Measurements from ENCODE around the gene CTH. TPM values are rescaled to one million over a fixed set of nuclear protein-coding genes. Genes with fewer than 3 reads are reported as not detected.
"Not testable (repeated sequence)": the region's sequence is repeated elsewhere in the genome, so short reads cannot be mapped to it uniquely, and the experiment has no call there.

The CTH gene
- polyA plus RNA-seq, 3 donors: 5.5 to 8.6 (median 6.8) TPM

DNA sequence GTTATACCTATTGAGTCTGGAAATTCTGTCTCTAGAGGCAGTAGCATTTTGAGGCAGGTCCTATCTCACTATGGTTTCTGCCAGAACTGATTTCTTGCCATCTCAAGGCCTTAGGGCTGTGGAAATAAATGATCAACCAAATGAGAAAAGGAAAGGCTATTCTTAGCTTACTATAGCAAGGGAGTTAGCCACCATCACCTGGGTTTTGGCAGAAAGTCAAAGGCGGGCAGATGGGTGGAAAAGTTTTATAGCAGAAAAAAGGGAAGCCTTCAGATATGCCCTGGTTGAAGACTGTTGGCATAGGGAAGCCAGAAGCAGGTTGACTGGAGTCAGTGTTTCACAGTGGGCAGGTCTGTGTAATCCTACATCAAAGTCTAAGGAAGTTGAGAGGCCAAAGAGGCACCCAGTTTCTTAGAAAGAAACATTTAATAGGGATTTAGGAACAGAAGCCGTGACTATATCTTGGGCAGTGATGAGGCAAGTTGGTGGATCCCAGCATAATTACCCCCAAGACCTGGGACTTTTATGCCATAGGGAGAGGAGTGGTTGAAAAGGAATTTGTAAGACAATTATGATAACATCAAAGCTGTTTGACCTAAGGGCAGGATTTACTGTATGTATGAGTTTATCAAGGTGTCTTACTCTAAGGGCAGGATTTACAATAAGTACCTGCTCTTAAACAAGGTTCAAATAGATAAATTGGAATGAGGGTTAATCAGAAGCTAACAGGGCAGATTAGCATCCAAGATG, 29.7 kb downstream of the CTH start:
- 69 to 92% (median 91%) methylated on average over 2 of the region's 2 CpGs for WGBS, 3 donors
- no peak overlapping the region for H3K27ac ChIP-seq (ENCODE audit: low read depth, low read length)

DNA sequence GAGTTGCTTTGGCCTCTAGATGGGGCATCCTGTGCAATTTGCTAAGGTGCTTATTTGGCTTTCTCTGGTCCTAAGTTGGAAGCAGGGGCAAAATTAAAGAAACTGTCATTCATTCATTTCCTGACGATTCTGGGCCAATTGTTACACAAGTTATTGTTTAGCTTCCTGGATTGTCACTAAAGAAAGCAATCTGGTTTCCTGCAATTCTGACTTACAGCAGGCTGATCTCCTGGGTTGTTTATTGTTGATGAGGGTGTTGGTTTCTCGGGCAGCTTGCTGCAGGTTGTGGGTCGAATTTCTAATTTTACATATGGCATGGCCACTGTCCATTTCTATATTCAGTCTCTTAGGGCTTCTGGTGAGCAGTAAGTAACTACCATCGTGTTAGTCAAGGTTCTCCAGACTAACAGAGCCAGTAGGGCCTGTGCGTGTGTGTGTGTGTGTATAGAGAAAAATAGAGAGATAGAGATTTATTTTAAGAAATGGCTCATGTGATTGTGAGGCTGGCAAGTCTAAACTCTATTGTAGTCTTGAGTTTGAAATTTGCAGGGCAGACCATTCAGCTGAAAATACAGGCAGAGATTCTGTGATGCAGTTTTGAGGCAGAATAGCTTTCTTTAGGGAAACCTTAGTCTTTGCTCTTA, 30.4 kb downstream of the CTH start:
- 61 to 76% (median 64%) methylated on average over 5 of the region's 5 CpGs for WGBS, 3 donors

DNA sequence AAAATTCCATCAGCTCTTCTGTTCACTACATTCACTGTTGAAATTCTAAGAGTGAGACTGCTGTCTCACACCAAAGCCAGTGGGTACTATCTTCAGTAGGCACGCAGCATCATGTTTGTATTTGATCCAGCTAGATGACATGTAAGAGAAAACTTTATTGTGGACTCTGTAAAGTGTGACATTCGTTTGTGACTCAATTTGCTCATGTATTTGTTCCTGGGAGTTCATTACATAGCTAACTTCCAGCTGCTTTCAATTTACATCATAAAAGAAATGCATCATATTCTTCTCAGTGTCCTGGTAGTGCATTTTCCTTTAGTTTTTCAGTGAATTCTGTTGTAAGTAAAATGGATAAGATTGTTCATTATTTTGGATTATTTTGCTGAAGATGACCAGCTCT, 31.4 kb downstream of the CTH start:
- no peak overlapping the region for H3K27ac ChIP-seq (ENCODE audit: low read depth, low read length)
- WGBS, 3 donors: 68 to 86% (median 69%) methylated on average over 2 of the region's 2 CpGs

More for the DNA sequence above, 30.4 kb downstream of the CTH start:
- H3K27ac ChIP-seq (ENCODE audit: low read depth, low read length): no peak overlapping the region

DNA sequence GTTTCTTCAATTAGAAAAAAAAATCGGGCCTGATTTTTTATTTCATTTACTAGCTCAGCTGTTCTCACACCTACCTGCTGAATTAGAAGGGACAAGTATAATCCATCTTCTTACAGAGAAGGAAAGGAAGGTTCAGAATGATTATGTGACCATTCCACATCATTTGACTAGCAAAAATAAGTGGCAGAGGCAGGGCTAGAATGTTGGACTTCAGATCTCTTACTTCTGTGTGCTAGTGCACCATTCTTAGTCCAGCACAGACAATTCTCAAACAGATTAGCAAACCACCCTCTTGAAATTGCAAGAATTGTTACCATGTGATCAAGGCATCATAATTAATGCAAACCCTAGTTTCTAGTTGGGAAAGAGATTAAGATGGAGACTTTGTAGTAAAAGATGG, 32.7 kb downstream of the CTH start:
- 61 to 83% (median 73%) methylated on average over 1 of the region's 1 CpG for WGBS, 3 donors
- no peak overlapping the region for H3K27ac ChIP-seq (ENCODE audit: low read depth, low read length)

DNA sequence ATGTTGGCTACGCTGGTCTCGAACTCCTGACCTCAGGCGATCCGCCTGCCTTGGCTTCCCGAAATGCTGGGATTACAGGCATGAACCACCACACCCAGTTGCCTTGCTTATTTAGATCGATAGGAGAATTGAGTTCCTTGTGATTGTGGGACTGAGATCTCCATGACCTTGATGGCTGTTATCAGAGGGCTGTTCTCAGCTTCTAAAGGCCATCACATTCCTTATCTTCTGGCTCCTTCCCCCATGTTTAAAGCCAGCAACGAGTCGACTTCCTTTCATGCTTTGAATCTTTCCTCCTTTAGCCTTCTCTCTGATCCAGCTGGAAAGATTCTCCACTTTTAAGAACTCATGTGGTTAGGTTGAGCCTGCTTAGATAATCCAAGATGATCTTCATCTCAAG, 38.0 kb downstream of the CTH start:
- H3K27ac ChIP-seq (ENCODE audit: low read depth, low read length): no peak overlapping the region
- 74 to 90% (median 81%) methylated on average over 8 of the region's 8 CpGs for WGBS, 3 donors

DNA sequence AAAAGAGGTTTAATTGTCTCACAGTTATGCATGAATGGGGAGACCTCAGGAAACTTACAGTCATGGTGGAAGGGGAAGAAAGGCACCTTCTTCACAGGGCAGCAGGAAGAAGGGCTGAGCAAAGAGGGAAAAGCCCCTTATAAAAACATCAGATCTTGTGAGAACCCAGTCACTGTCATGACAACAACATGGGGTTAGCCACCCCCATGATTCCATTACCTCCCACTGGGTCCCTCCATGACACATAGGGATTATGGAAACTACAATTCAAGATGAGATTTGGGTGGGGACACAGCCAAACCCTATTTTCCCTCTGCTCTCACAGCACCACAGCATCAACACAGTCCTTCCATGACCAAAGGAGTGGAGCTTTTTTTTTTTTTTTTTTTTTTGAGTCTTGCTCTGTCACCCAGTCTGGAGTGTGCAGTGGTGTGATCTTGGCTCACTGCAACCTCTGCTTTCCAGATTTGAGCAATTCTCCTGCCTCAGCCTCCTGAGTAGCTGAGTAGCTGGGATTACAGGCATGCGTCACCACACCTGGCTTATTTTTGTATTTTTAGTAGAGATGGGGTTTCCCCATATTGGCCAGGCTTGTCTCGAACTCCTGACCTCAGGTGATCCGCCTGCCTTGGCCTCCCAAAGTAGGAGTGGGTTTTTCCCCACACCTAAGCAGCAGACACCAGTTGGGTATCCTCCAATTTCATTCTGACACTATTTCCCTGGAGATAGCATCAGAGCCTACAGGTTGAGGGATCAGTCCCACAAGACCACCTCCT, 41.3 kb downstream of the CTH start:
- not testable (repeated sequence) for H3K27ac ChIP-seq (ENCODE audit: low read depth, low read length)
- WGBS, 3 donors: 78 to 87% (median 86%) methylated on average over 3 of the region's 3 CpGs

DNA sequence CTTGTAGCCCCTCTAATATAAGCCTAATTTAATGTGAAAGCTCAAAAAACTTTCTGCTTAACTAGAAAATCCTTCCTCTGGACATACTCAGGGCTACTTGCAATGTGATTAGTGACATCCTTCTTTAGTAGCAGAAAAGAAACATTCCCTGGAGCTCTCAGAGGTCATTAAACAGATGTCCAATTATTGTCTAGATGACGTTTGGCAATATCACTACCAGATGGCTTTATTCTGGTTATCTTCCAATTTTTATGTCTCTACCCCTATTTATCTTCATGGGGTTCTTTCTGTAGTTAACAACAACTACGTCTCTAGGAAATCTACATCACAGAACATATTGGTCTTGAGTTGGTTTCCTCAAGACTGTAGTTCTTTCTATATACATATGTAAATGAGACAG, 44.2 kb downstream of the CTH start:
- no peak overlapping the region for H3K27ac ChIP-seq (ENCODE audit: low read depth, low read length)
- WGBS, 3 donors: 45 to 63% (median 58%) methylated on average over 2 of the region's 2 CpGs

DNA sequence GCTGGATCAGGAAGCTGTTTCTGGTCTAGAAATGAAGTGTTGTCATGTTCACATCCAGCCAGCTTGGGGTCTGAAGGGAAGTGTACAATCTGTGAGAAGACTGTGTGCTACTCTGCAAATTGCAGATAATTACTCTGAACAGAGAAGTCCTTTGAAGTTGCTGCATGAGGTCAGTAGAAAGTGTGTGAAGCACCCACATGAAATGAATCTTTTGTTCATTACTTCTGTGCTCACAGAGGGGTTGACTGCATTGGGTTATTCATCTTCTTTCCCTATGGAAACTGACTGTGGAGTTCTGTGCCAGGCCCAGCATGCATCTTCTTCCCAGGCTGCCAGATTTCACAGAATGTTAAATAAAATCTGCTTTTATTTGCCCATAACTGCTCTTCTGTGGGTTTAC, 47.1 kb downstream of the CTH start:
- no peak overlapping the region for H3K27ac ChIP-seq (ENCODE audit: low read depth, low read length)

DNA sequence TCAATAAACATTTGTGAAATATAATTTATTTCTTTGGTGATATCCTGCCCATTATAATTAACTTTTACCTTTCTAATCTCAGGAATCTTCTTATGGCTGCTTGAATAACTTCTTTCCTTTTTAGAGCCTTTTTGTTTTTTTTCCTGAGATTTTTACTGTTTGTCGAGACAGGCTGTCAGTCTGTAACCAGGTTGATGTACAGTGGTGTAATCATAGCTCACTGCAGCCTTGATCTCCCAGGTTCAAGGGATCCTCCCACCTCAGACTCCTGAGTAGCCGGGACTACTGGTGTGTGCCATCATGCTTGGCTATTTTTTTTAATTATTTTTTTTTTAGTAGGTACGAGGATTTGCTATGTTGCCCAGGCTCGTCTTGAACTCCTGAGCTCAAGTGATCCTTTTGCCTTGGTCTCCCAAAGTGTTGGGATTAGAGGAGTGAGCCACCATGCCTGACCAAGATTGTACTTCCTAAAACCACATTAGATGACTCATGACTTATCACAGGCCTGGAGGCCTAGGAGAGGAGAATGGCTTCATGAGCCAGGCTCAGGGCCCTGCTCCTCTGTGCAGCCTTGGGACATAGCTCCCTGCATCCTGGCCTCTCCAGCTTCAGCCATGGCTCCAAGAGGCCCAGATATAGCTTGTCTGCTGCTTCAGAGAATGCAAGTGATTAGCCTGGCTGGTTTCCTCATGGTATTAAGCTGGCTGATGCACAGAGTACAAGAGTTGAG, 48.6 kb downstream of the CTH start:
- 90 to 96% (median 95%) methylated on average over 4 of the region's 4 CpGs for WGBS, 3 donors
- H3K27ac ChIP-seq (ENCODE audit: low read depth, low read length): no peak overlapping the region

DNA sequence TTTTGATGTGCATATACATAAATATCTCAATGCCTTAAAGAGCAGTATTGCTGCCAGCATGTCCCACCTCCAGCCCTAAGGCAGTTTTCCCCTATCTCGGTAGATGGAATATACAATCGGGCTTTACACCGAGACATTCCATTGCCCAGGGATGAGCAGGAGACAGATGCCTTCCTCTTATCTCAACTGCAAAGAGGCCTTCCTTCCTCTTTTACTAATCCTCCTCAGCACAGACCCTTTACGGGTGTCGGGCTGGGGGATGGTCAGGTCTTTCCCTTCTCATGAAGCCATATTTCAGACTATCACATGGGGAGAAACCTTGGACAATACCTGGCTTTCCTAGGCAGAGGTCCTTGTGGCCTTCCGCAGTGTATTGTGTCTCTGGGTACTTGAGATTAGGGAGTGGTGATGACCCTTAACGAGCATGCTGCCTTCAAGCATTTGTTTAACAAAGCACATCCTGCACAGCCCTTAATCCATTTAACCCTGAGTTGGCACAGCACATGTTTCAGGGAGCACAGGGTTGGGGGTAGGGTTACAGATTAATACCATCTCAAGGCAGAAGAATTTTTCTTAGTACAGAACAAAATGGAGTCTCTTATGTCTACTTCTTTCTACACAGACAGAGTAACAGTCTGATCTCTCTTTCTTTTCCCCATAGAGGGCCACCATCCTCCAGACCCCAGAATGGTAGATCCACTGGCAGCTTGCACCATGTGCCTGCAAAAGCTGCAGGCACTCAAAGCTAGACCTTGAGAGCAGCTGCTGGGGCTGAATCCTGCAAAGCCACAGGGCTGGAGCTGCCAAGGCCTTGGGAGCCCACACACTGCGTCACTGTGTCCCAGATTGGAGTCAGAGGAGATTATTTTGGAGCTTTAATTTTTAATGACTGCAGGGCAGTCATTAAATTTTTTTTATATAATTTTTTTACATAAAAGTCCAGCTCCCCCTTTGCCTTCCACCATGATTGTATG, 50.0 kb downstream of the CTH start:
- not testable (repeated sequence) for H3K27ac ChIP-seq (ENCODE audit: low read depth, low read length)
- WGBS, 3 donors: 48 to 67% (median 56%) methylated on average over 8 of the region's 8 CpGs

DNA sequence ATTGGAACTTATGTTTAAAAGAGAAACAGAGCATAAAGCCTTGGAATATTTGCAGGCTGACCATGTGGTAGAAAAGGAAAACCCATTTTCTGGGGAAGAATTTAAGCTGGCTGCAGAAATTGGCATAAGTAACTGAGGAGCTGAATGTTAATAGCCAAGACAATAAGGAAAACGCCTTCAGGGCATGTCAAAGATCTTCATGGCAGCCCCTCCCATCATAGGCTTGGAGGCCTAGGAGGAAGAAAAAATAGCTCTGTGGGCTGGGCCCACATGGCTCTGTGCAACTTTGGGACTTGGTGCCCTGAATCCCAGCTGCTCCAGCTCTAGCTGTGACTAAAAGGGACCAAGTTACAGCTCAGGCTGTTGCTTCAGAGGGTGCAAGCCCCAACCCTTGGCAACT, 51.5 kb downstream of the CTH start:
- WGBS, 3 donors: 81 to 100% (median 88%) methylated on average over 1 of the region's 1 CpG
- no peak overlapping the region for H3K27ac ChIP-seq (ENCODE audit: low read depth, low read length)

DNA sequence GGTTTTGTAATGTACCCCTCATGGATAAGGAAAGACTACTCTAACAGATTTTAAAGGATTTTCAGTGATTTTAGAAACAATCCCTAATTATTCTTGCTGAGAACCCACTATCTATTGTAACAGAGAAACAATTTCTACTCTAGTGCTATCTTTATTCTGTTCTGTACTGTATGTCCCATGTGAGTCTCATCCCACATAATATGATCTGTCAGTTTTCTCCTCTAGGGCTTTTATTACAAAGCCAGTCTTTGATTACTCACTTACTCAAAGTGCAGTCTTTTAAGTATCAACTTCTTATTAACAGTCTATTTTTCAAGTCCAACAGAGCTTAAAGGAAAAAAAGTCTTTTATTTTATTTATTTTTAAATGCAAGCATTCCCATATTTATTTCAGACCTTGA, 54.8 kb downstream of the CTH start:
- no peak overlapping the region for H3K27ac ChIP-seq (ENCODE audit: low read depth, low read length)

DNA sequence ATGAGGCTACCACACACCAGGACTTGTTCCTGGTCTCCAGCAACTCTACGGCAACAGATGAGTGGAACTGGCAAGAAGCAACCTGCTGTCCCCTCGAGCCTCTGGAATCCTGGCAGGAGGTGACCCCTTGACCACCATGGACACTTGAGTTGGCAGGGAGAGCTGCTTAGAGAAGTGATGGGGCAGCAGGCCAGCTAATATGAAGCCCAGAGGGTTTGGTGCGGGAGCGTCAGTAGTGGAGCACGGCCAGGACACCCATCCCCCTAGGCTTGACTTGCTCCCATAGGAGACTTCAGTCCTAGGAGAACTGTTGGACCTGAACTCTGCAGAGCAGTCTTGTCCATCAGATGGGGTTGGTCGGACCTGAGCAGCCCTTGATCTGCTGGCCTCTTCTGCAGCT, 56.5 kb downstream of the CTH start:
- 59 to 78% (median 75%) methylated on average over 6 of the region's 6 CpGs for WGBS, 3 donors
- H3K27ac ChIP-seq (ENCODE audit: low read depth, low read length): no peak overlapping the region

DNA sequence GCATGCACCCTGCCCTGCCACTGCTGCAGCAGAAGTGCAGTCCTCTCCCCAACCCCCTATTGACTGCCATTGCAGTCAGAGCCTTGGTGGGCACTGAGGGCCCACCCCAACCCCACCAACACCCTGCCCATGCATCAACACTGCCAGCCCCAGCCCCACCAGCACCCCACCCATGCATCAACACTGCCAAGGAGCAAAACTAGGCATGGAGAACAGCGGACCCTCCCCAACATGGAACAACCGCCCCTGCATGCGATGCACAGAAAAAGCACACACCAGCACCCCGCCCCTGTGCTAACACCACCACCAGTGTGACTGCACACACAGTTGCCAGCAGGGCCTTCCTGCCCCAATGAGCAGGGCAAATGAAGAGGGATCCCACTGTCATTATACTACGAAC, 57.1 kb downstream of the CTH start:
- WGBS, 3 donors: 94 to 98% (median 96%) methylated on average over 5 of the region's 5 CpGs
- H3K27ac ChIP-seq (ENCODE audit: low read depth, low read length): no peak overlapping the region

DNA sequence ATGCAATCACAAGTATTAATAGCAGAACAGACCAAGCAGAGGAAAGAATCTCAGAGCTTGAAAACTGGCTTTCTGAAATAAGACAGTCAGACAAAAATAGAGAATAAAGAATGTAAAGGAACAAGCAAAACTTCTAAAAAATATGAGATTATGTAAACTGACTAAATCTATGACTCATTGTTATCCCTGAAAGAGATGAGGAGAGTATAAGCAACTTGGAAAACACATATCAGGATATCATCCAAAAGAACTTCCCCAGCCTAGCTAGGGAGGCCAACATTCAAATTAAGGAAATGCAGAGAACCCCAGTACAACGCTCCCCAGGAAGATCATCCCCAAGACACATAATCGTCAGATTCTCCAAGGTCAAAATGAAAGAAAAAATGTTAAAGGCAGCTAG, 58.1 kb downstream of the CTH start:
- H3K27ac ChIP-seq (ENCODE audit: low read depth, low read length): not testable (repeated sequence)
- 65 to 73% (median 70%) methylated on average over 2 of the region's 2 CpGs for WGBS, 3 donors

DNA sequence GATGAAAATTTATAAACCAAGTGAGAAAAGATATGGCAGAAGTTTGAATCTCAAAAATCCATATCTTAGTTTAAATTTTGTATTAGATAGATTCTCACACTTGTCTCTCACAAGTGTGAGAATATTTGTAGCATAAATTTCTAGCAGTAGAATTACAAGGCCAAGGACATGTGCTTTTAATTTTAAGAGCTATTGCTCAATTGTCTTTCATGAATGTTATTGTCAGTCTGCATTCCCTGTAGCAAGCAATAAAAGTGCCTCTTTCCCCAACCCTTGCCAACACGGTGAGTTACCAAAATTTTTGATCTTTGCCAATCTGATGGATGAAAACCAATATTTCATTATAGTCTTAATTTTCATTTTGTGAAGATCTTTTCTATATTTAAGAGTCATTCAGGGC, 64.0 kb downstream of the CTH start:
- WGBS, 3 donors: 66 to 89% (median 85%) methylated on average over 1 of the region's 1 CpG
- H3K27ac ChIP-seq (ENCODE audit: low read depth, low read length): no peak overlapping the region

DNA sequence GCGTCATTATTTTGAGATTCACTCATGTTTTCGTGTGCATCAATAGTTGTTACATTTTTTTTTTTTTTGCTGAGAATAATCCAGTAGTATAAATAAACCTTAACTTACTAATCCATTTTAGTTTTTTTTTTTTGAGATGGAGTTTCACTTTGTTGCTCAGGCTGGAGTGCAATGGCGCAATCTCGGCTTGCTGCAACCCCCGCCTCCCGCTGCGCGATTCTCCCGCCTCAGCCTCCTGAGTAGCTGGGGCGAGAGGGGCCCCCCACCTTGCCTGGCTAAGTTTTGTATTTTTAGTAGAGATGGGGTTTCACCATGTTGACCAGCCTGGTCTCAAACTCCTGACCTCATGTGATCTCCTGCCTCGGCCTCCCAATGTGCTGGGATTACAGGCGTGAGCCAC, 66.0 kb downstream of the CTH start:
- H3K27ac ChIP-seq (ENCODE audit: low read depth, low read length): no peak overlapping the region
- WGBS, 3 donors: 93 to 96% (median 94%) methylated on average over 12 of the region's 12 CpGs

DNA sequence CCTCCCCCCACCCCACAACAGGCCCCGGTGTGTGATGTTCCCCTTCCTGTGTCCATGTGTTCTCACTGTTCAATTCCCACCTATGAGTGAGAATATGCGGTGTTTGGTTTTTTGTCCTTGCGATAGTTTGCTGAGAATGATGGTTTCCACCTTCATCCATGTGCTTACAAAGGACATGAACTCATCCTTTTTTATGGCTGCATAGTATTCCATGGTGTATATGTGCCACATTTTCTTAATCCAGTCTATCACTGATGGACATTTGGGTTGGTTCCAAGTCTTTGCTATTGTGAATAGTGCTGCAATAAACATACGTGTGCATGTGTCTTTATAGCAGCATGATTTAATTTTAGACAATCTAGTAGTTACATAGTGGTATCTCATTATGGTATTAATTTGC, 66.8 kb downstream of the CTH start:
- not testable (repeated sequence) for H3K27ac ChIP-seq (ENCODE audit: low read depth, low read length)
- 91 to 93% (median 92%) methylated on average over 4 of the region's 4 CpGs for WGBS, 3 donors
